Measurements from ENCODE around the gene GJB1. TPM values are rescaled to one million over a fixed set of nuclear protein-coding genes. Genes with fewer than 3 reads are reported as not detected.

Gene GJB1
- polyA plus RNA-seq, 1 donor (not counting 4 experiments of a cell fraction or from before 2014, with no cell fraction given), result not detected

- Histone ChIP-seq H3K79me2 (ENCODE audit: control insufficient read depth, insufficient read depth, low read length) (no peaks in the 10 kb centered on the region), H3K36me3 (ENCODE audit: control insufficient read depth in 2 of 2, extremely low read depth in 1 of 2, insufficient read depth in 2 of 2, low read length in 2 of 2) (peaks cover 0 to 3% of the 10 kb centered on the region in 2 experiments), H3K9me3 (ENCODE audit: control insufficient read depth, low read depth, low read length) (no peaks in the 10 kb centered on the region), H3K9me1 (ENCODE audit: control insufficient read depth, extremely low read depth, insufficient read depth, low read length) (no peaks in the 10 kb centered on the region), H3K4me2 (ENCODE audit: control insufficient read depth, extremely low read depth, insufficient read depth, low read depth, low read length) (no peak overlapping the region), H3K27ac (ENCODE audit: control insufficient read depth, insufficient read depth, low read length) (no peak overlapping the region), H3K27me3 (ENCODE audit: control insufficient read depth, extremely low read depth, insufficient read depth, low read length) (no peaks in the 10 kb centered on the region), H3K4me1 (ENCODE audit: control insufficient read depth, extremely low read depth, insufficient read depth, low read length) (no peaks in the 10 kb centered on the region), H2AFZ (ENCODE audit: control insufficient read depth, low read length) (no peak overlapping the region), H3K9ac (ENCODE audit: control insufficient read depth, extremely low read depth, insufficient read depth, low read length) (no peak overlapping the region), H4K20me1 (ENCODE audit: control insufficient read depth, extremely low read depth, insufficient read depth, low read length) (no peaks in the 10 kb centered on the region), H3K4me3 (ENCODE audit: control insufficient read depth in 2 of 3, extremely low read depth in 1 of 3, insufficient read depth in 2 of 3, low read depth in 1 of 3, low read length in 3 of 3) (no peak overlapping the region)
- FAIRE-seq (no peak), DNase-seq (ENCODE audit: low read depth, low spot score) (no peak)
- dilution Hi-C loops (cut with MboI; ENCODE audit: extremely low pct_ligation_motif_present, low sequenced_read_pairs), result loop anchor here (10.0 kb wide), 1 partner anchor 154 kb away; no protein-coding TSS in a partner anchor
- TF ChIP-seq, protein P1, sequence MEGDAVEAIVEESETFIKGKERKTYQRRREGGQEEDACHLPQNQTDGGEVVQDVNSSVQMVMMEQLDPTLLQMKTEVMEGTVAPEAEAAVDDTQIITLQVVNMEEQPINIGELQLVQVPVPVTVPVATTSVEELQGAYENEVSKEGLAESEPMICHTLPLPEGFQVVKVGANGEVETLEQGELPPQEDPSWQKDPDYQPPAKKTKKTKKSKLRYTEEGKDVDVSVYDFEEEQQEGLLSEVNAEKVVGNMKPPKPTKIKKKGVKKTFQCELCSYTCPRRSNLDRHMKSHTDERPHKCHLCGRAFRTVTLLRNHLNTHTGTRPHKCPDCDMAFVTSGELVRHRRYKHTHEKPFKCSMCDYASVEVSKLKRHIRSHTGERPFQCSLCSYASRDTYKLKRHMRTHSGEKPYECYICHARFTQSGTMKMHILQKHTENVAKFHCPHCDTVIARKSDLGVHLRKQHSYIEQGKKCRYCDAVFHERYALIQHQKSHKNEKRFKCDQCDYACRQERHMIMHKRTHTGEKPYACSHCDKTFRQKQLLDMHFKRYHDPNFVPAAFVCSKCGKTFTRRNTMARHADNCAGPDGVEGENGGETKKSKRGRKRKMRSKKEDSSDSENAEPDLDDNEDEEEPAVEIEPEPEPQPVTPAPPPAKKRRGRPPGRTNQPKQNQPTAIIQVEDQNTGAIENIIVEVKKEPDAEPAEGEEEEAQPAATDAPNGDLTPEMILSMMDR (optimal IDR thresholded peaks at IDR 0.05 in 1 of 3, IDR thresholded peaks at IDR 0.05 in 1 of 3, conservative IDR thresholded peaks at IDR 0.05 in 1 of 3; ENCODE audit: extremely low read depth in 1 of 3, insufficient read depth in 2 of 3, low read length in 3 of 3), result no peak
- TF ChIP-seq EZH2 (IDR thresholded peaks at IDR 0.05; ENCODE audit: low read length), result no peak
These were observed 18.3 kb downstream of the GJB1 start for GRCh38 chrX:71241301-71241700.

DNA sequence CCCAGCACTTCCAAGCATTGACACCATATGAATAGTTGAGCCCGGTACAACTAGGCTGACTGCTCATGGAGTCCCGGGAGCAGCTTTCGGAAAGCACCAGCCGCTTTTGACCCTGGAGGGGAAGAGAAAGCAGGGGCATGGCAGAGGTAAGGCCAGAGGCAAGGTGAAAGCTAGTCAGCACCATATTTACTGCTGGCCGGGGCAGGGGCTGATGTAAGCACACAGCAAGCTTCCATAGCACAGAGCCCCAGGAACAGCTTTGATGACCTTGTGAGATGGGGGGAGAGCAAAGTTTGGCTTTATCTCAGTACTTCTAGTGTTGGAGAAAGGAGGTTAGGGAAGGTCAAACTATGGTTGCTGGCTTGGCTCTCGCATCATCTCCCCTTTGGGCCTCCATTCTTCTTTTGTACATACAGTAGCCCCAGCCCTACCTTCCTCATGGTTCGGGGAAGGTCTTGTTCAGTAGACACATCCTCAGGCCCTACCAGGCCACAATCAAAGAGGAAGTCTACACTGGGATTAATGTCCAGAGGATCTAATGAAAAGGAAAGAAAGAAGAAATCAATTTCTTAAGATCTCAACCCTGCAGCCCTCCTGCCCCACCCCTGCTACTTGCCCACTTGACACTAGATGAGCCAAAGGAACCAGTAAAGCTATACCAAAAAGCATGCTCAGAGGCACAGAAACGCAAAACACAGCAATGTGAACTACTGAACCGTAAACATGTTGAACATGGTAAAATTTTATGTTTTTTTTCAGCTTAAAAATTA is 21.5 kb downstream of the GJB1 start:
- dilution Hi-C loops (cut with MboI; ENCODE audit: extremely low pct_ligation_motif_present, low sequenced_read_pairs), result loop anchor here (10.0 kb wide), 1 partner anchor 150 kb away; no protein-coding TSS in a partner anchor
- Histone ChIP-seq H2AFZ (ENCODE audit: control insufficient read depth, low read length) (no peak overlapping the region), H3K27ac (ENCODE audit: control insufficient read depth, insufficient read depth, low read length) (no peak overlapping the region), H3K4me1 (ENCODE audit: control insufficient read depth, extremely low read depth, insufficient read depth, low read length) (no peaks in the 10 kb centered on the region), H3K9me1 (ENCODE audit: control insufficient read depth, extremely low read depth, insufficient read depth, low read length) (no peaks in the 10 kb centered on the region), H3K36me3 (ENCODE audit: control insufficient read depth in 2 of 2, extremely low read depth in 1 of 2, insufficient read depth in 2 of 2, low read length in 2 of 2) (peaks cover 0 to 5% of the 10 kb centered on the region in 2 experiments), H3K79me2 (ENCODE audit: control insufficient read depth, insufficient read depth, low read length) (no peaks in the 10 kb centered on the region), H3K4me2 (ENCODE audit: control insufficient read depth, extremely low read depth, insufficient read depth, low read depth, low read length) (no peak overlapping the region), H3K4me3 (ENCODE audit: control insufficient read depth in 2 of 3, extremely low read depth in 1 of 3, insufficient read depth in 2 of 3, low read depth in 1 of 3, low read length in 3 of 3) (no peak overlapping the region), H3K9me3 (ENCODE audit: control insufficient read depth, low read depth, low read length) (no peaks in the 10 kb centered on the region), H3K9ac (ENCODE audit: control insufficient read depth, extremely low read depth, insufficient read depth, low read length) (no peak overlapping the region), H3K27me3 (ENCODE audit: control insufficient read depth, extremely low read depth, insufficient read depth, low read length) (no peaks in the 10 kb centered on the region), H4K20me1 (ENCODE audit: control insufficient read depth, extremely low read depth, insufficient read depth, low read length) (no peaks in the 10 kb centered on the region)
- TF ChIP-seq EZH2 (IDR thresholded peaks at IDR 0.05; ENCODE audit: low read length), result no peak
- TF ChIP-seq, protein P1 (optimal IDR thresholded peaks at IDR 0.05 in 1 of 3, IDR thresholded peaks at IDR 0.05 in 1 of 3, conservative IDR thresholded peaks at IDR 0.05 in 1 of 3; ENCODE audit: extremely low read depth in 1 of 3, insufficient read depth in 2 of 3, low read length in 3 of 3), result no peak
- no peak for FAIRE-seq
- DNase-seq (ENCODE audit: low read depth, low spot score), result no peak
